ENCODE results near the gene GASK1A.

GASK1A gene

DNA sequence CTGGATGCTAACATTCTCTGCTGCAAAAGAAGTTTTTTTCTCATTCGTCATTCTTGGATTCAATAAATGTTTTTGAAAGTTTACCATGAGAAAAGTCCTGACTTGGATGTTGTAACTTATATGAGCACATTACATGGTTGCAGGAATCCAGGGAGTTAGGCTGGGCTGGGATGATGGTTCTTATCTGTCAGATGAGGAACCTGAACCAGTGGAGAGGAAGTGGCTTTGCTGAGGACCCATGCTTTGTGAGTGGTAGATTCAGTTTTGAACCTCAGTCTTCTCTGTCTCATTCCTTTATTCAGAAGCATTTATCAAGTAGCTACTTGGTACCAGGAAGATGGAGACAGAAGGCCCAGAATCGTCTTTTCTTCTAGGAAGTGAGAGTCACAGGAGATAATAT, 3.7 kb upstream of the GASK1A start:
- Mint-ChIP-seq H3K27ac (no peak overlapping the region), H3K4me1 (peaks cover 13% of the 10 kb centered on the region), H3K4me3 (no peak overlapping the region), H3K9me3 (peaks cover 62% of the 10 kb centered on the region), H3K36me3 (ENCODE audit: low read depth) (peaks cover 29% of the 10 kb centered on the region), H3K27me3 (ENCODE audit: low read depth, poor library complexity) (peaks cover 67% of the 10 kb centered on the region)
- TF ChIP-seq, protein P1, sequence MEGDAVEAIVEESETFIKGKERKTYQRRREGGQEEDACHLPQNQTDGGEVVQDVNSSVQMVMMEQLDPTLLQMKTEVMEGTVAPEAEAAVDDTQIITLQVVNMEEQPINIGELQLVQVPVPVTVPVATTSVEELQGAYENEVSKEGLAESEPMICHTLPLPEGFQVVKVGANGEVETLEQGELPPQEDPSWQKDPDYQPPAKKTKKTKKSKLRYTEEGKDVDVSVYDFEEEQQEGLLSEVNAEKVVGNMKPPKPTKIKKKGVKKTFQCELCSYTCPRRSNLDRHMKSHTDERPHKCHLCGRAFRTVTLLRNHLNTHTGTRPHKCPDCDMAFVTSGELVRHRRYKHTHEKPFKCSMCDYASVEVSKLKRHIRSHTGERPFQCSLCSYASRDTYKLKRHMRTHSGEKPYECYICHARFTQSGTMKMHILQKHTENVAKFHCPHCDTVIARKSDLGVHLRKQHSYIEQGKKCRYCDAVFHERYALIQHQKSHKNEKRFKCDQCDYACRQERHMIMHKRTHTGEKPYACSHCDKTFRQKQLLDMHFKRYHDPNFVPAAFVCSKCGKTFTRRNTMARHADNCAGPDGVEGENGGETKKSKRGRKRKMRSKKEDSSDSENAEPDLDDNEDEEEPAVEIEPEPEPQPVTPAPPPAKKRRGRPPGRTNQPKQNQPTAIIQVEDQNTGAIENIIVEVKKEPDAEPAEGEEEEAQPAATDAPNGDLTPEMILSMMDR (IDR thresholded peaks at IDR 0.05): no peak
- DNase-seq: no peak

DNA sequence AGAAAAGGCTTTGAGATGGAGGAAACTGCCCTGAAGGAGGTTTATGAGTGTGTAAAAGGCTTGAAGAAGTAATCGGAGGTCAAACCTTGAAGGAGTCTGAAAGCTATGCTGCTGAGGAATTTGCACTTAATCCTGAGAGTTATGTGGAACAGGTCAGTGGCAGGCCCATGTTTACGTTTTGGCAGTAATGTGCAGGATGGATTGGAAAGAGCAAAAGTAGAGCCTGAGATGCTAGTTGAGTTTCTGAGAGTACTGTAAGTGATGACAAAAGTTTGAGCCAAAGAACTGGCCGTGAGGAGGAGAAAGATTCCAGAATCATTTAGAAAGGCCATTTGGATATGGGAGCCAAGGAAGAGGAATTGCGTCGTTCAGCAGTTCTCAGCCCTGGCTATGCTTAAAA, 3.2 kb upstream of the GASK1A start:
- no peak for DNase-seq
- Mint-ChIP-seq H3K36me3 (ENCODE audit: low read depth) (peaks cover 29% of the 10 kb centered on the region), H3K4me1 (peaks cover 15% of the 10 kb centered on the region), H3K27me3 (ENCODE audit: low read depth, poor library complexity) (peaks cover 70% of the 10 kb centered on the region), H3K4me3 (no peak overlapping the region), H3K27ac (no peak overlapping the region), H3K9me3 (peaks cover 62% of the 10 kb centered on the region)
- TF ChIP-seq, protein P1 (IDR thresholded peaks at IDR 0.05): no peak

DNA sequence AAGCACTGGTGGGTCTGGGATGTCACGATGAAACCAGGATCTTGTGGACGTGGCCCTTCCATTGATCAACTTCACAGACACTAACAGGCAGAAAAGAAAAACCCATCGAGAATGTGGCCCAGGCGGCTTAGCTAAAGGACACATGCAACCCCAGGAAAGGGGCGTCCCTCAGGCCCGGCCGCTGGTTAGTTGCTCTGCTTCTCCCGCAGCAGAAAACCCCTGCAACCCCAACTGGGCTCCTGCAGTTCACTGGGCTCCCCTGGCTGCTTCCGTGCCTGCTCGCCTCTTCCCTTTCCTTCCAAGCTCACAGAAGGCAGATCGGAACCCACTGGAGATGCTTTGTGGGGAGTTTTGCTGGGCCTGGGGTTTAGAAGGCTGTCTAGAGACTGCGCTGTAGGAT, 1.1 kb downstream of the GASK1A start:
- H3K27ac Mint-ChIP-seq: no peak overlapping the region
- peaks cover 75% of the 10 kb centered on the region for H3K27me3 Mint-ChIP-seq (ENCODE audit: low read depth, poor library complexity)
- H3K36me3 Mint-ChIP-seq (ENCODE audit: low read depth): peaks cover 16% of the 10 kb centered on the region
- peak overlapping the region; percentile 83 for H3K4me3 Mint-ChIP-seq
- TF ChIP-seq, protein P1 (IDR thresholded peaks at IDR 0.05): no peak
- peaks cover 30% of the 10 kb centered on the region for H3K9me3 Mint-ChIP-seq
- DNase-seq: no peak
- H3K4me1 Mint-ChIP-seq: peaks cover 21% of the 10 kb centered on the region

DNA sequence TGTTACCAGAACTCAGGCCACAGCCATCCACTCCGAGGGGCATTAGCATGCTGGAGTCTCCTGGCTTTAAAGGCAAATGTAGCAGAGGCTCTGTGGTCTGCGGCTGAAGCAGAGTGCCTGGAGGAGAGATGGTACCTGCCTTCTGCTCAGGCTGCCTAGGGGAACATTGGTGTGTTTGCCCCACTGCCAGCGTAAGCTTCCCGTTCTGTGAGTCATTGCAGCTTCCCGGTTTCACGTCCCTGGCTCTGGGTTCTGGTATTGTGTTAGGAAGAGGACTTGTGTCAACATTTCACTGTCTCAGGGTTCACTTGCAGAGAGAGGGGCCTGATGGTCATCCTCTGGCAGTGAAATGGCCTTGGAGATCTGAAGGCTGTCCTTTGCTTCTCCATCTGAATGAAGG, 1.8 kb downstream of the GASK1A start:
- H3K36me3 Mint-ChIP-seq (ENCODE audit: low read depth): peaks cover 11% of the 10 kb centered on the region
- DNase-seq: no peak
- H3K4me1 Mint-ChIP-seq: peaks cover 21% of the 10 kb centered on the region
- peaks cover 76% of the 10 kb centered on the region for H3K27me3 Mint-ChIP-seq (ENCODE audit: low read depth, poor library complexity)
- H3K9me3 Mint-ChIP-seq: peaks cover 23% of the 10 kb centered on the region
- TF ChIP-seq, protein P1 (IDR thresholded peaks at IDR 0.05): no peak
- no peak overlapping the region for H3K4me3 Mint-ChIP-seq
- H3K27ac Mint-ChIP-seq: no peak overlapping the region

DNA sequence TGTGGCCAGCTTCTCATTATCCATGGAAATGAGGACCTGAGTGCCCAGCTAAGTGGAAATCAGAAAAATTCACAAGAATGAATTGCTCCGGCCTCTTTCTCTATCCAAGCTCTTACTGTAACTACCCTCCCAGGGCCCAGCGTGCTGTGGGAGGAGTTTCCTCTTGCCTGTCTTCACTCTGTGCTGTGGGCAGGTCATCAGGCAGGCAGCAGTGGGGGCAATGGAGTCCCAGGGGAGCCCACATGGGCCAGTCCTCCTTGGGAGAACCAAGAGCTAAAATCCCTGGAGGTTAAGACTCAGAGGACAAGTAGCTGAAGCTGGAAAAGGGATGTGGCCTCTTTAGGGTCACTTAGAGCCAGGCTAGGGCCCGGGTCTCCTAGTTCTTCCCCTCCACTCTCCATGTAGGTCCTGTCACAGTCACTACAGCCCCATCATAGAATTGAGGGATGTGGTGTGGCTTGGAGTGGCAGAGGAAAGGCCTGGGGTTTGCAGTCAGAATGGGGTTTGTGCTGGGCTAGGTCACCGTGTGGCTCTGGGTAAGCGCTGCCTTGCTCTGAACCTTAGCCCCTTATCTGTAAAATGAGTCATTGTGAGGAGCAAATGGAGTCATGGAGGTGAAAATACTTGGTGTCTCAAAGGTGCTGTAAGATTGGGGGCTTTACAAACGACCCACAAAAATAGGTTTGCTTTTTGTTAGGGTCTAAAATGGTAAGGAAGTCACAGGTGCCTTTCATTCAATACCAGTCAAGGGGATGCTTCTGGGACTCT, 3.7 kb downstream of the GASK1A start:
- peaks cover 21% of the 10 kb centered on the region for H3K4me1 Mint-ChIP-seq
- TF ChIP-seq, protein P1 (IDR thresholded peaks at IDR 0.05): no peak

DNA sequence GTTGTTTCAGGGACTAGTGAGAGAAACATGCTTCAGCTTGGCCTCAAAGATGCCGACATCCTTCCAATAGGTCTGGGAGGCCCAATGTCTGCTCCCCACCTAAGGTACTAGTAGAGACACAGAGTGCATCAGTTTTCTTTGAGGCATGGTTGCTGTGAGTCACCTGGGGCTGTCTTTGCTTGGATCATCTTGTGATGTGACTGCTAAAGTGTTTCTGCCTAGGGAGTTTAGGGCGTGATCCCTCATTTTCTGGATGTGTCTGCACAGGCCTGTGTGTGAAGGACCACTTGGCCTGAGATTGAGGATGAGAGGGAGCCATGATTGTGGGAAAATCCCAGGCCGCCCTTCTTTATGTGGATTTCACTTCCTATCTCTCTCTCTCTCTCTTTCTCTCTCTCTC, 4.8 kb downstream of the GASK1A start:
- no peaks in the 10 kb centered on the region for H3K9me3 Mint-ChIP-seq
- TF ChIP-seq, protein P1 (IDR thresholded peaks at IDR 0.05): no peak
- H3K4me3 Mint-ChIP-seq: no peak overlapping the region
- H3K36me3 Mint-ChIP-seq (ENCODE audit: low read depth): no peaks in the 10 kb centered on the region
- DNase-seq: no peak
- H3K27ac Mint-ChIP-seq: no peak overlapping the region
- H3K27me3 Mint-ChIP-seq (ENCODE audit: low read depth, poor library complexity): peaks cover 54% of the 10 kb centered on the region
- H3K4me1 Mint-ChIP-seq: peaks cover 17% of the 10 kb centered on the region

More for the DNA sequence above, 3.7 kb downstream of the GASK1A start:
- no peak for DNase-seq
- H3K27me3 Mint-ChIP-seq (ENCODE audit: low read depth, poor library complexity): peaks cover 61% of the 10 kb centered on the region
- no peak overlapping the region for H3K27ac Mint-ChIP-seq
- peaks cover 3% of the 10 kb centered on the region for H3K36me3 Mint-ChIP-seq (ENCODE audit: low read depth)
- no peak overlapping the region for H3K4me3 Mint-ChIP-seq
- H3K9me3 Mint-ChIP-seq: peaks cover 5% of the 10 kb centered on the region

All from nephron progenitor cell (in vitro differentiated cells).